Fibroblast of peridontal ligament (primary cell): ENCODE measurements around the gene FAF2.

Experiments used
- DNase-seq: peaks from one replicate; pipeline ENCODE4 v3.0.0-alpha.2; 2010; ENCODE audit errors: extremely low read depth

The FAF2 gene

GRCh38 chr5:176530393-176530982, 82.3 kb downstream of the FAF2 start:
- no peak for DNase-seq

DNA sequence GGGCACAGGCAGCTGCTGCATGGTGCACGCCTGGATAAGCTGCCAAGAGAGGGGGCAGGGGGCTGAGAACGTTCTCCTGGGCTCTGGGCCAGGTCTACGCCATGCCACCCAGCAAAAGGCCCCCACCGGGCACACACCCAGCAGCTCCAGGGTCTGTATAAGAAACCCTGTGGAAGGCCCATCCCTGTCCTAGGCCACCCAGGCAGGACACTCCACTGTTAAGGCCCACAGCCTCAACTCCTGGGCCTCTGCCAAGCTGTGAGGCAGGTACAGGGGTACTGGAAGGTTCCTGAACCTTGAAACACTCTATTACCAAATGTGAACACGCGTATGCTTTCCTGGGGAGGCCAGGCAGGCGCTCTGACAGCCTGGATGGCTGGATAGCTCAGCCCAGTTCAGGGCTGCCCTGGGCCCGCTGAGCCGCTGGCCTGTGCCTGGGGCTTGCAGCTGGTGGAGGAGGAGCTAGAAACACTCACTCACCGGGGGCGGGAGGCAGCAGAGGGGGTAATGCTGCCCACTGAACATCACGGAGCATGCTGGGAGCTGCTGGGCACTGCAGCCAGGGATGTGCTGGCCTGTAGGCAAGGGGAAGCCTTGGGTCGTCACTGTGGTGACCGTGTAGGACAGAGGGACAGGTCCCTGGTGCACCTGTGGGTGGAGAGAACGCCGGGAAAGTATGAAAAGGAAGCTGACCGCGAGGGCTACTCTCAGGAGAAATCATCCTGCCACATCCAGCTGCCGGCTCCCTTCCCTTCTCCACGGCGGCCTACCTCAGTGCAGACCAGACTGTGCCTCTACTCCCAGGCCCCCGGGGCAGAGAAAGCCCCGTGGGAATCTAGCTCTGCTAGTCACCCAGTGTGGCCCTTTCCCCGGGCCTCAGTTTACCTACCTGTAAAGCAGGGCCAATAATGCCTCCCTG, 83.1 kb downstream of the FAF2 start:
- peak; percentile 30 for DNase-seq

GRCh38 chr5:176531902-176532493, 83.8 kb downstream of the FAF2 start:
- DNase-seq, result no peak

DNA sequence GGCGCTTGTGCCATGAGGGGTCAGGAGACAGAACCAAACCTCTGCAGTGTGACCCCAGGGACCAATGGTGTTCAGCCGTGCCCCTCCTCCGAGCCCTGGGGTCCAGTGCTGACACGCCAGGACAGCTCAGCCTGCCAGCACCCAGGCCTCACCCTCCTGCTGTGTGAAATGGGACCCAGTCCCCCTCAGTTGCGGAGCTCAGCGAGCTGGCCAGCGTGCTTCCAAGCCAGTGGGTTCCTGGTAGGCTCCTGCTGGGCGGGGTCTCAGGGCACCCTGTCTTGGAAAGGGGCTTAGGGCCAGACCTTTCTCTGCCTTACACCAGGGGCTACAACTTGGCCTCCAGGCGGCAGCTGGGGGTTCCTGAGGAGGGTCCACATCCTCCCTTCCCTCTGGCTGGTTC, 84.6 kb downstream of the FAF2 start:
- no peak for DNase-seq

DNA sequence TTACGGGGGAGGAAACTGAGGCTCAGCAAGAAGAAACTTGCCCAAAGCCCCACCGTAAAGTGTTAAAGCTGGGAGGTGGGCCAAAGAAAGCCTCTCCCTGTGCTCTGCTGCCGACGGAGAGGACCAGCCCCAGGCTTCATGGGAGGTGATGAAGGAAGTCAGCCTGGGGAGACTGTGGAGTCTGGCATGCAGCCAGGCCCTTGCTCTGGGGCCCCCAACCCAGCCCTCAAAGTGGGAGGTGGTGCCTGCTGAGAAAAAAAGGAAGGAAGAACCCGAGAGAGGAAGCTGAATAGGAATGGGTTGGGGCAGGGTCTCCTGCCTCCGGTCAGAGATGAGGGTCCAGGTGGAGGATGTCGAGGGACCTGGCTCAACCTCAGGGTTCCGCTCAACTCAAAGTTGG, 85.2 kb downstream of the FAF2 start:
- DNase-seq, result no peak

- DNase-seq, result no peak
Observed at GRCh38 chr5:176533894-176534611, 85.9 kb downstream of the FAF2 start.

- DNase-seq, result no peak
Observed at GRCh38 chr5:176534640-176535039, 86.5 kb downstream of the FAF2 start.

- peak; percentile 30 for DNase-seq
Observed at GRCh38 chr5:176535101-176535663, 87.0 kb downstream of the FAF2 start.

DNA sequence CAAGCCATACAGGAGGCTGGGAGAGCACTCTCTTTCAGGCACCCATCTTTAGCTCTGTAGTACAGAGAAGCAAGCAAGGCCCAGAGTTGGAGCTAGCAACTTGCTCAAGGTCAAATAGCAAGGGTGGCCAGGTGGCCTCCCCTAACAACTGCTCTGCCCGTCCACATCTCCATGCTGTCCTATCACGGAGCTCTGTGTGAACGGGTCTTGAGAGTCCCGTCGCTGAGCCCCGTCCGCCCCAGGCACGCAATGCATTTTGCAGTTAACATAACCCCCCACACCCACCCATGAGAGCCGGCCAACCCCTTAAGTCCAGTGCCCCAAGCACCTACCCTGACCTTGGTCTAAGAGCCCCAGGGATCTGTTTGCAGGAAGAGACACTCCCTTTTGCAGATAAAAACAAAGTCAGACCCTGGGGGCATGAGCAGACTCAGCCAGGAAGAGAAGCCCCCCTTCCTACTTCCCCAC, 87.5 kb downstream of the FAF2 start:
- DNase-seq, result no peak

GRCh38 chr5:176536132-176536901, 88.1 kb downstream of the FAF2 start:
- DNase-seq, result peak; percentile 62

GRCh38 chr5:176536902-176537553, 88.8 kb downstream of the FAF2 start, which contains the start of gene RNF44:
Gene RNF44, minus strand, starts transcription at chr5:176537402. Its CDS starts 4,930 bp downstream, at chr5:176532472.
- peak; percentile 97 for DNase-seq

DNA sequence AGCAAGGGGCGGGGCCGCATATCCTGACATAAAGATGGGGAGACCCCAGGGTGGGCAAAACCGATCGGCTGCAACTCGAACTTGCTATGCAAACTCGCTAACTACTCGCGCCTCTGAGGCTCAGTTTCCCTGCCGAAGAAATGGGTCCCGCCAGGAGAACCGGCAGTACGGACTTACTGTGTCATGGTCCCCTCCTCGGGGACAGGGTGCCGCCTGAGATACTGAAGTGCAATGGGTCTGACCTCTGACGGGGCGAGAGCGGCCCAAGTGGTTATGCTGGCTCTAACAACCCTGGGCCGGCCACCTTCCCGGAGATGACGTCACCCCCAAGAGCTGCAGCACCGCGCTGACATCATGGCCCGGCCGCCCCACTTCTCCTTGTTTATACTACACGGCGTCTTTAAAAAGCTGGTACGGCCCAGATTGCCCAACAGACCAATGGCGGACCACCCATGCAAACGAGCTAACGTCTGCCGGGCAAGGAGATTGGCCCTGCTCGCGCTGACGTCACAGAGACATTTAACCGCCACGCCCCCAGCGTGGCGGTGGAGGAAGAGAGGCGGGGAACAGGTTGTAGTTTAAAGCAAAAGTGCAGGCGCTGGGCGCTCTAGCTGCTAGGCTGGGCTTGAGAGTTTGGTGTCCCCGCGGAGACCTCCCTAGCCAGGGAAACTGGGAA, 89.5 kb downstream of the FAF2 start:
- peak; percentile 100 for DNase-seq

DNA sequence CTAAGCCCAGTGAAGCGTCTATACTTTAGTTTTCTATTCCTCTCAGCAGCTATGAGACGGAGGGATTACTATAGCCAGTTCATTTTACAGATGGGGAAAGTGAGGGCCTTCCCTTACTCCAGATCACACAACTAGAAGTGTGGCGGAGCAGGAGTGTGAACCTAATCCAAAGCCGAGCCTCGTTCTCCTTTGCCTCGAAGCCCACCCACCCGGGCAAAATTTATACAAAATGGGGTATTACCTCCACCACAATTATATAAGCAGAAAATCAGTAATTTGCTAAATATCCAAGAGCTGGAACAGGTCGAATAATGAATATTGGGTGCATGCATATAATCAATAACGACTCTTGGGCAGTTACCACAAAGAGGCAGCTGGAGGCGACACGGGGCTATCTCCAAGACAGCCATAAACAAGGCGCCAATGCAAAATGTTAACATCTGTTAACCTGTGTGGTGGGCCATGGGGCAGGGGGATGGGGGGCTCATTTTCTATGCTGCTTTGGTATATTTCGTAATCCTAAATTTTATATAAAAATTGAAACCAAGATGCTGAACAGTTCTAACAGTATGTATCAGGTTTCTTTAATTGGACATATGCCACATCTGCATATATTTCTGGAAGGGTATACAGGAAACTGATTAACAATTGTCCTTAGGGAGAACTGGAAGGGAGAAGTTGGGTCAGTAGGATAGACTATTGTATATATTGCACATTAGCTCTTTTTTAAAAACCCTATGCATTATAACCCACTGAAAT, 90.2 kb downstream of the FAF2 start:
- peak; percentile 27 for DNase-seq

DNA sequence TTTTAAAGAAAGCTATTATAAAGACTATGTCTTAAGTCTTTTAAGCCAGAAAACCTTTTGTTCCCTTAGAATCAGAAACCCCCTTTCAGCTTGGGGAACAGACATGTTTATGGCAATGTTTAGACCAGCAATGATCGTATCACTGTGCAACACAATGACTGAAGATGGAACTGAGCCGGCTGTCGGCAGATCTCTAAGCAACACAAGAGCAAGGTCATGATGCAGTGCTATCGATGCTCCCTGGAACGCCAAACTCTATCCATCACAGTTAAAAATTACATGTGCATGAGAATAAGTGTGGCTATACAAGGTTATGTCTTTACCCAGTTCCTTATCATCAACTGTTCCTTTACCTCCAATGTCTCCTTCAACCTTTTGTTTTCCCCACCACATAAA, 90.8 kb downstream of the FAF2 start:
- DNase-seq, result no peak

DNA sequence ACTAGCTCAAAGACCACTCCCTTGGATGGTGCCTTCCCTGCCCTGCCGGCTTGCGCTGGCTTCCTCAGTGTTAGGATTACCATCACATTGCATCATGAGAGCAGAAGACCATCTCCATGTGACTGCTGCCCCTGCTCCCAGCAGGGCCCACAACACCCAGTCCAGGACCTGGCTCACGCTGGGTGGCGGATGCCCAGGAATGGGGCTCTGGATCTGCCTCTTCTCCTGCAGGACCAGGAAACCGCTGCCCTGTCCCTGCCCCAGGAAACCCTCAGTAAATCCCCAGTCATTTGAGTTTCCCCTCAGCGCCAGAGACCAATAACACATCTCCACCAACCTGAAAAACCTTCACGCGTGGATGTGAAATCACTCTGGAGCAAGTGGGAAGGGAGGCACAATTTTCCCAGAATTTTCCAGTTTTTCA, 92.3 kb downstream of the FAF2 start:
- DNase-seq, result no peak

DNA sequence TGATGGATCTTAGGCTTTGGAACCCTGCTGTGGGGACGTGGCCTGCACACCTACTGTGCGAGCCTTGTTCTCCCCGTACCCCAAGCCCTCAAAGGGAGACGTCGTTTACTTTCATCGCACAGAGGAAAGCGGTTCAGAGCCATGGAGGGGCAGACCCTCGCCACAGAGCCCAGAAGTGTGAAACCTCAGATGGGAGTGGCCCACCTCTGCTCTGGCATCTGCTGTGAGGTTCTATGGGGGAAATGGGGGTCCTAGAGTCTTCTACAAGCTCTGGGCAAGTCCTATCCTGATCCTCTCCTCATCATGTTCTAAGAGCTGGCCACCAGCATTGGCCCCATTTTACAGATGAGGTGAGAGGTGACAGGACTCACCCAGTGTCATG, 92.8 kb downstream of the FAF2 start:
- DNase-seq, result no peak

GRCh38 chr5:176541338-176542134, 93.4 kb downstream of the FAF2 start:
- DNase-seq, result no peak

- DNase-seq, result no peak
Observed at GRCh38 chr5:176542135-176542595, 94.0 kb downstream of the FAF2 start.
